ENCODE measurements around the gene CHD6. TPM values are rescaled to one million over a fixed set of nuclear protein-coding genes. Genes with fewer than 3 reads are reported as not detected.

The CHD6 gene
- total RNA-seq, 1 experiment from 2014 or later: 80.5 TPM

DNA sequence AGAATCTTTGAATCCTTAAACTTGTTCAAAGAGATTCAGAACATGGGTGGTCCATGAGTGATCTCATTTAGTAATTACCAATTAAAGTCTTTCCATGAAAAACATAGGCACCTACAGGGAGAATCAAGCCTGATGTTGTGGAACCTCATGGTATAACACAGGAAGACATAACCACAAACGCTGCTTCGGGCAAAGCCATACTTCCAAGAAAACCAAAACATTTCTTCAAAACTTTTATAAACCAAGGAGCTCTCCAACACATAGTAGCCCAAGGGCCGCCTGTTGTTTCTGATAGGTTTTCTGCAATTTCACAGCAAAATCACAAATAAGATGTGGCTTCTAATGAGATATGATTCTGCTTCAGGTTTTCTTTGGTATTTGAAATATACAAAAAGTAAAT, 2.5 kb downstream of the CHD6 start:
- no TSS peak for BruUV-seq (replicated peaks)
- no peaks in the 10 kb centered on the region for H3K27me3 ChIP-seq (replicated peaks; ENCODE audit: control insufficient read depth, insufficient read depth, low read length)
- Mint-ChIP-seq H3K4me1 (ENCODE audit: low read depth, unreplicated experiment) (peaks cover 42% of the 10 kb centered on the region), H3K36me3 (ENCODE audit: insufficient read depth, unreplicated experiment) (peaks cover 10% of the 10 kb centered on the region), H3K9me3 (ENCODE audit: unreplicated experiment) (no peaks in the 10 kb centered on the region), H3K27me3 (ENCODE audit: insufficient read depth, unreplicated experiment) (no peaks in the 10 kb centered on the region), H3K4me3 (ENCODE audit: unreplicated experiment) (no peak overlapping the region), H3K27ac (ENCODE audit: unreplicated experiment) (no peak overlapping the region)
- no peak overlapping the region for H3K4me3 ChIP-seq (ENCODE audit: low read depth, low read length)
- intact Hi-C loops (cut with micrococcal nuclease; ENCODE audit: unreplicated experiment): no loop called here
- DNase-seq: no peak
- 0 out of 2 replicates have a peak, but pooled peaks cover 3% of the 10 kb centered on the region for H3K36me3 ChIP-seq (ENCODE audit: control insufficient read depth, insufficient read depth, low read length)
- H3K4me1 ChIP-seq: peaks cover 26% of the 10 kb centered on the region
- TF ChIP-seq, protein P1, sequence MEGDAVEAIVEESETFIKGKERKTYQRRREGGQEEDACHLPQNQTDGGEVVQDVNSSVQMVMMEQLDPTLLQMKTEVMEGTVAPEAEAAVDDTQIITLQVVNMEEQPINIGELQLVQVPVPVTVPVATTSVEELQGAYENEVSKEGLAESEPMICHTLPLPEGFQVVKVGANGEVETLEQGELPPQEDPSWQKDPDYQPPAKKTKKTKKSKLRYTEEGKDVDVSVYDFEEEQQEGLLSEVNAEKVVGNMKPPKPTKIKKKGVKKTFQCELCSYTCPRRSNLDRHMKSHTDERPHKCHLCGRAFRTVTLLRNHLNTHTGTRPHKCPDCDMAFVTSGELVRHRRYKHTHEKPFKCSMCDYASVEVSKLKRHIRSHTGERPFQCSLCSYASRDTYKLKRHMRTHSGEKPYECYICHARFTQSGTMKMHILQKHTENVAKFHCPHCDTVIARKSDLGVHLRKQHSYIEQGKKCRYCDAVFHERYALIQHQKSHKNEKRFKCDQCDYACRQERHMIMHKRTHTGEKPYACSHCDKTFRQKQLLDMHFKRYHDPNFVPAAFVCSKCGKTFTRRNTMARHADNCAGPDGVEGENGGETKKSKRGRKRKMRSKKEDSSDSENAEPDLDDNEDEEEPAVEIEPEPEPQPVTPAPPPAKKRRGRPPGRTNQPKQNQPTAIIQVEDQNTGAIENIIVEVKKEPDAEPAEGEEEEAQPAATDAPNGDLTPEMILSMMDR (IDR thresholded peaks at IDR 0.05; ENCODE audit: insufficient read depth in 1 of 2, low read depth in 1 of 2, low read length in 1 of 2, severe bottlenecking in 1 of 2, unreplicated experiment in 1 of 2): no peak
- POLR2A ChIA-PET: interaction anchor here (0.6 kb wide), 3 partner anchors 32 to 1201 kb away, joined by 3 to 6 read pairs (median 4); no protein-coding TSS in a partner anchor
- no peaks in the 10 kb centered on the region for H3K9me3 ChIP-seq
- CTCF ChIA-PET: interaction anchor here (1.0 to 1.2 kb wide), 2 partner anchors 44 to 77 kb away, joined by 5 read pairs; no protein-coding TSS in a partner anchor

DNA sequence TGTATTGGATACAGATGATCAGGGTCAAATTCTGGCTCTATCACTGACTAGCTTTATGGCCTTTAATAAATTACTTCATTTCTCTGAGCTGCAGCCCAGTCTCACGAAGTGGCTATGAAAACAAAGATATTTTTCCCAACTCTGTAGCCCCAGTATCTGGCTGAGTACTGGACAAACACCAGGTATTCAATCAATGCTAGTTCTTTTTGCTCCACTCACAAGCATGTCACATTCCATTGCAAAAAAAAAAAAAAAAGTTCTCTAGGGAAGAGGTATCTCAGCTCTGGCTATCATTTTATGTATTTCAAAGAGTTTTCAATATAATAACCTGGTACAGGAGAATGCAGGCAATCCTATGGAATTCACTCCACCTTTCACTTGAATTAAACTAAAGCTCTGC, 3.1 kb downstream of the CHD6 start:
- Histone ChIP-seq H3K27me3 (replicated peaks; ENCODE audit: control insufficient read depth, insufficient read depth, low read length) (no peaks in the 10 kb centered on the region), H3K4me3 (ENCODE audit: low read depth, low read length) (no peak overlapping the region), H3K4me1 (peaks cover 26% of the 10 kb centered on the region), H3K36me3 (ENCODE audit: control insufficient read depth, insufficient read depth, low read length) (0 out of 2 replicates have a peak, but pooled peaks cover 3% of the 10 kb centered on the region), H3K9me3 (no peaks in the 10 kb centered on the region)
- TF ChIP-seq, protein P1 (IDR thresholded peaks at IDR 0.05; ENCODE audit: insufficient read depth in 1 of 2, low read depth in 1 of 2, low read length in 1 of 2, severe bottlenecking in 1 of 2, unreplicated experiment in 1 of 2): no peak
- CTCF ChIA-PET: interaction anchor here (1.0 to 1.2 kb wide), 2 partner anchors 43 to 78 kb away, joined by 5 read pairs; no protein-coding TSS in a partner anchor
- Mint-ChIP-seq H3K9me3 (ENCODE audit: unreplicated experiment) (no peaks in the 10 kb centered on the region), H3K36me3 (ENCODE audit: insufficient read depth, unreplicated experiment) (peaks cover 10% of the 10 kb centered on the region), H3K27me3 (ENCODE audit: insufficient read depth, unreplicated experiment) (no peaks in the 10 kb centered on the region), H3K4me3 (ENCODE audit: unreplicated experiment) (no peak overlapping the region), H3K4me1 (ENCODE audit: low read depth, unreplicated experiment) (peaks cover 42% of the 10 kb centered on the region), H3K27ac (ENCODE audit: unreplicated experiment) (no peak overlapping the region)
- POLR2A ChIA-PET: interaction anchor here (0.6 kb wide), 3 partner anchors 32 to 1200 kb away, joined by 3 to 6 read pairs (median 4); no protein-coding TSS in a partner anchor
- no peak for DNase-seq
- no TSS peak for BruUV-seq (replicated peaks)
- intact Hi-C loops (cut with micrococcal nuclease; ENCODE audit: unreplicated experiment): no loop called here

GRCh38 chr20:41613321-41613720, 4.9 kb downstream of the CHD6 start:
- intact Hi-C loops (cut with micrococcal nuclease; ENCODE audit: unreplicated experiment): no loop called here
- BruUV-seq (replicated peaks): no TSS peak
- Histone ChIP-seq H3K27me3 (replicated peaks; ENCODE audit: control insufficient read depth, insufficient read depth, low read length) (no peaks in the 10 kb centered on the region), H3K4me1 (peaks cover 15% of the 10 kb centered on the region; the same call in 1 of the 2 replicates), H3K4me3 (ENCODE audit: low read depth, low read length) (no peak overlapping the region), H3K36me3 (ENCODE audit: control insufficient read depth, insufficient read depth, low read length) (0 out of 2 replicates have a peak, but pooled peaks cover 3% of the 10 kb centered on the region), H3K9me3 (no peaks in the 10 kb centered on the region)
- H3K4me1 Mint-ChIP-seq (ENCODE audit: low read depth, unreplicated experiment): peaks cover 30% of the 10 kb centered on the region
- DNase-seq: no peak
- peaks cover 3% of the 10 kb centered on the region for H3K36me3 Mint-ChIP-seq (ENCODE audit: insufficient read depth, unreplicated experiment)
- CTCF ChIA-PET: no interaction called here
- no peak overlapping the region for H3K27ac Mint-ChIP-seq (ENCODE audit: unreplicated experiment)
- H3K4me3 Mint-ChIP-seq (ENCODE audit: unreplicated experiment): no peak overlapping the region
- POLR2A ChIA-PET: no interaction called here
- H3K9me3 Mint-ChIP-seq (ENCODE audit: unreplicated experiment): no peaks in the 10 kb centered on the region
- no peaks in the 10 kb centered on the region for H3K27me3 Mint-ChIP-seq (ENCODE audit: insufficient read depth, unreplicated experiment)
- TF ChIP-seq, protein P1 (IDR thresholded peaks at IDR 0.05; ENCODE audit: insufficient read depth in 1 of 2, low read depth in 1 of 2, low read length in 1 of 2, severe bottlenecking in 1 of 2, unreplicated experiment in 1 of 2): no peak
